ENCODE measurements around the gene LARP1. TPM values are rescaled to one million over a fixed set of nuclear protein-coding genes. Genes with fewer than 3 reads are reported as not detected.

LARP1 gene
- total and polyA plus RNA-seq, 9 of the 15 experiments (the other 6 are each of a cell fraction or from before 2014, with no cell fraction given): 22.6 to 300 (median 92.0) TPM

DNA sequence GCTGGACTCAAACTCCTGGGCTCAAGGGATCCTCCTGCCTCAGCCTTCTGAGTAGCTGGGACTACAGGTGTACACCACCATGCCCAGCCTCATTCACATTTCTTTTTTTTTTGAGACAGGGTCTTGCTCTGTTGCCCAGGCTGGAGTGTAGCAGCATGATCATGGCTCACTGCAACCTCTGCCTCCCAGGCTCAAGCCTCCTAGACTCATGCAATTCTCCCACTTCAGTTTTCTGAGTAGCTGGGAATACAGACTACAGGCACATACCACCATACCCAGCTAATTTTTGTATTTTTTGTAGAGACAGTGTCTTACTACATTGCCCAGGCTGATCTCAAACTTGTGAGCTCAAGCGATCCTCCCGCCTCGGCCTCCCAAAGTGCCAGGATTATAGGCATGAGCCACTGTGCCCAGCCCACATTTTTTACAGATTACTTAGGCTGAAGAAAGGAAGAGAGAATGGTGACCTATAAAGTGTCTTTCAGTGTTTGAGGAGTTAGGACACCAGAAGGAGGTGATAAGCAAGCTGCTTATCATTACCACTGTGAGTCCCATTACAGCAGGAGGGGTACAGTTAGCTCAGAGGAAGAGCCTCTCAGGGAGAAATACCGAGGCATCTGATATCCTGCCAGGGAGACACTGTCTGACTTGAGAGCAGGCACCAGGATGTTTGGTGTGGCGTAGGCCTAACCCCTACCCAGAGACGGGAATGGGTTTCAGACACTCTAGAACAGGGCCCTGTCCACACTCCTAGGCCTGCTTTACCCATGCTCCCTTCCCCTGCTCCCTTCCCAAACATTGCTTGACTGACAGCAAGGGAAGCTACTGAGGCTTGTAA lies 85.5 kb downstream of the LARP1 start (continued):
- TF ChIP-seq, protein P1, sequence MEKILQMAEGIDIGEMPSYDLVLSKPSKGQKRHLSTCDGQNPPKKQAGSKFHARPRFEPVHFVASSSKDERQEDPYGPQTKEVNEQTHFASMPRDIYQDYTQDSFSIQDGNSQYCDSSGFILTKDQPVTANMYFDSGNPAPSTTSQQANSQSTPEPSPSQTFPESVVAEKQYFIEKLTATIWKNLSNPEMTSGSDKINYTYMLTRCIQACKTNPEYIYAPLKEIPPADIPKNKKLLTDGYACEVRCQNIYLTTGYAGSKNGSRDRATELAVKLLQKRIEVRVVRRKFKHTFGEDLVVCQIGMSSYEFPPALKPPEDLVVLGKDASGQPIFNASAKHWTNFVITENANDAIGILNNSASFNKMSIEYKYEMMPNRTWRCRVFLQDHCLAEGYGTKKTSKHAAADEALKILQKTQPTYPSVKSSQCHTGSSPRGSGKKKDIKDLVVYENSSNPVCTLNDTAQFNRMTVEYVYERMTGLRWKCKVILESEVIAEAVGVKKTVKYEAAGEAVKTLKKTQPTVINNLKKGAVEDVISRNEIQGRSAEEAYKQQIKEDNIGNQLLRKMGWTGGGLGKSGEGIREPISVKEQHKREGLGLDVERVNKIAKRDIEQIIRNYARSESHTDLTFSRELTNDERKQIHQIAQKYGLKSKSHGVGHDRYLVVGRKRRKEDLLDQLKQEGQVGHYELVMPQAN (IDR thresholded peaks at IDR 0.05; ENCODE audit: borderline replicate concordance): no peak
- TF ChIP-seq ZNF76 (CRISPR knock-in tag; IDR thresholded peaks at IDR 0.05; ENCODE audit: borderline replicate concordance) (no peak), PPARD (CRISPR knock-in tag; IDR thresholded peaks at IDR 0.05) (no peak), PHB2 (IDR thresholded peaks at IDR 0.05; ENCODE audit: low read depth) (peak; percentile 67; the same call in 1 of the 2 replicates), TFAP4 (CRISPR knock-in tag; IDR thresholded peaks at IDR 0.05; ENCODE audit: borderline replicate concordance) (0 out of 2 replicates have a peak, but pooled peaks have one; percentile 43), TRIM24 (IDR thresholded peaks at IDR 0.05) (peak; percentile 74 to 76; a peak in 3 of 4 replicates), ZBED1 (IDR thresholded peaks at IDR 0.05) (no peak), HEY1 (CRISPR knock-in tag; IDR thresholded peaks at IDR 0.05; ENCODE audit: borderline replicate concordance) (0 out of 2 replicates have a peak, but pooled peaks have one; percentile 26), NFRKB (IDR thresholded peaks at IDR 0.05; ENCODE audit: low read depth) (no peak), KLF10 (CRISPR knock-in tag; IDR thresholded peaks at IDR 0.05) (no peak), CCAR2 (IDR thresholded peaks at IDR 0.05; ENCODE audit: low read depth, low read length) (no peak), EWSR1 (IDR thresholded peaks at IDR 0.05; ENCODE audit: borderline replicate concordance, low read depth, partially characterized antibody) (no peak), SMAD4 (CRISPR knock-in tag; conservative IDR thresholded peaks at IDR 0.05) (peak; percentile 87), ZNF311 (CRISPR knock-in tag; IDR thresholded peaks at IDR 0.05) (no peak), ZNF766 (CRISPR knock-in tag; conservative IDR thresholded peaks at IDR 0.05) (peak; percentile 74; the same call in 1 of the 2 replicates)
- TF ChIP-seq, protein P2, sequence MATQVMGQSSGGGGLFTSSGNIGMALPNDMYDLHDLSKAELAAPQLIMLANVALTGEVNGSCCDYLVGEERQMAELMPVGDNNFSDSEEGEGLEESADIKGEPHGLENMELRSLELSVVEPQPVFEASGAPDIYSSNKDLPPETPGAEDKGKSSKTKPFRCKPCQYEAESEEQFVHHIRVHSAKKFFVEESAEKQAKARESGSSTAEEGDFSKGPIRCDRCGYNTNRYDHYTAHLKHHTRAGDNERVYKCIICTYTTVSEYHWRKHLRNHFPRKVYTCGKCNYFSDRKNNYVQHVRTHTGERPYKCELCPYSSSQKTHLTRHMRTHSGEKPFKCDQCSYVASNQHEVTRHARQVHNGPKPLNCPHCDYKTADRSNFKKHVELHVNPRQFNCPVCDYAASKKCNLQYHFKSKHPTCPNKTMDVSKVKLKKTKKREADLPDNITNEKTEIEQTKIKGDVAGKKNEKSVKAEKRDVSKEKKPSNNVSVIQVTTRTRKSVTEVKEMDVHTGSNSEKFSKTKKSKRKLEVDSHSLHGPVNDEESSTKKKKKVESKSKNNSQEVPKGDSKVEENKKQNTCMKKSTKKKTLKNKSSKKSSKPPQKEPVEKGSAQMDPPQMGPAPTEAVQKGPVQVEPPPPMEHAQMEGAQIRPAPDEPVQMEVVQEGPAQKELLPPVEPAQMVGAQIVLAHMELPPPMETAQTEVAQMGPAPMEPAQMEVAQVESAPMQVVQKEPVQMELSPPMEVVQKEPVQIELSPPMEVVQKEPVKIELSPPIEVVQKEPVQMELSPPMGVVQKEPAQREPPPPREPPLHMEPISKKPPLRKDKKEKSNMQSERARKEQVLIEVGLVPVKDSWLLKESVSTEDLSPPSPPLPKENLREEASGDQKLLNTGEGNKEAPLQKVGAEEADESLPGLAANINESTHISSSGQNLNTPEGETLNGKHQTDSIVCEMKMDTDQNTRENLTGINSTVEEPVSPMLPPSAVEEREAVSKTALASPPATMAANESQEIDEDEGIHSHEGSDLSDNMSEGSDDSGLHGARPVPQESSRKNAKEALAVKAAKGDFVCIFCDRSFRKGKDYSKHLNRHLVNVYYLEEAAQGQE (IDR thresholded peaks at IDR 0.05; ENCODE audit: borderline replicate concordance): peak; percentile 18; the same call in 1 of the 2 replicates
- TF ChIP-seq, protein P2 (CRISPR knock-in tag; IDR thresholded peaks at IDR 0.05; ENCODE audit: low read depth): no peak
